WTC11 (cell line): ENCODE data around the gene SCML1. TPM values are rescaled to one million over a fixed set of nuclear protein-coding genes. Genes with fewer than 3 reads are reported as not detected.

Experiments used
- ATAC-seq: fragments of 200-7000 bp; cut with Tn5 transposase; 2 replicates; pipeline ENCODE4 v1.10.0; 2021; ENCODE audit warnings: mild to moderate bottlenecking, moderate library complexity
- CTCF ChIA-PET: fragments of 300-600 bp; sonication (Branson Sonifier 250); formaldehyde crosslinking; loops from one replicate; lab custom pipeline; 2021; ENCODE audit warnings: antibody characterized with exemption; lab: Charles Lee
- POLR2A ChIA-PET: fragments of 350-600 bp; sonication (Branson Sonifier 250); formaldehyde crosslinking; loops from one replicate; lab custom pipeline; 2021; ENCODE audit warnings: antibody characterized with exemption; lab: Charles Lee
- DNase-seq: peaks from one replicate; pipeline ENCODE4 v3.0.0; 2021; ENCODE audit warnings: low spot score
- H3K27ac Mint-ChIP-seq: 2 replicates; pipeline ENCODE4 v1.8.0; 2021; ENCODE audit warnings: mixed read lengths
- H3K27me3 Mint-ChIP-seq: 2 replicates; pipeline ENCODE4 v1.8.0; 2021; ENCODE audit warnings: low read depth, mild to moderate bottlenecking, moderate library complexity, mixed read lengths
- H3K36me3 Mint-ChIP-seq: 2 replicates; pipeline ENCODE4 v1.8.0; 2021; ENCODE audit warnings: mixed read lengths
- H3K4me1 Mint-ChIP-seq: 2 replicates; pipeline ENCODE4 v1.8.0; 2022; ENCODE audit warnings: mixed read lengths
- H3K4me3 Mint-ChIP-seq: 2 replicates; pipeline ENCODE4 v1.8.0; 2021; ENCODE audit warnings: mild to moderate bottlenecking, moderate library complexity, mixed read lengths
- H3K9me3 Mint-ChIP-seq: 2 replicates; pipeline ENCODE4 v1.8.0; 2021; ENCODE audit warnings: mixed read lengths
- ETV6 ChIP-seq: sonication (generic); formaldehyde crosslinking; IDR thresholded peaks from 2 replicates; pipeline ENCODE4 v1.8.1; 2022; ENCODE audit warnings: mild to moderate bottlenecking, missing genetic modification reagents
- FOXK1 ChIP-seq: sonication (generic); formaldehyde crosslinking; IDR thresholded peaks from 2 replicates; pipeline ENCODE4 v1.8.0; 2022; ENCODE audit warnings: mild to moderate bottlenecking, moderate library complexity, missing genetic modification reagents
- GTF2I ChIP-seq: fragments of 250-450 bp; sonication (Bioruptor Pico); conservative IDR thresholded peaks from 2 replicates; pipeline ENCODE4 v1.4.0; 2021; ENCODE audit warnings: mild to moderate bottlenecking
- NFATC4 ChIP-seq: fragments of 250-450 bp; sonication (Bioruptor Pico); IDR thresholded peaks from 2 replicates; pipeline ENCODE4 v1.9.0; 2021; ENCODE audit warnings: mild to moderate bottlenecking
- PRRX2 ChIP-seq: fragments of 250-450 bp; sonication (Bioruptor Pico); IDR thresholded peaks from 2 replicates; pipeline ENCODE4 v1.8.0; 2021; ENCODE audit warnings: mild to moderate bottlenecking
- SOX15 ChIP-seq: fragments of 250-450 bp; sonication (Bioruptor Pico); IDR thresholded peaks from 2 replicates; pipeline ENCODE4 v1.9.0; 2021; ENCODE audit warnings: mild to moderate bottlenecking
- TCF7 ChIP-seq: sonication (generic); formaldehyde crosslinking; IDR thresholded peaks from 2 replicates; pipeline ENCODE4 v1.8.0; 2022; ENCODE audit warnings: mild to moderate bottlenecking, low read depth, missing genetic modification reagents, moderate library complexity
- ZBTB21 ChIP-seq: sonication (generic); formaldehyde crosslinking; IDR thresholded peaks from 2 replicates; pipeline ENCODE4 v1.8.1; 2023; ENCODE audit warnings: mild to moderate bottlenecking, missing genetic modification reagents, borderline replicate concordance
- ZNF121 ChIP-seq: sonication (generic); formaldehyde crosslinking; IDR thresholded peaks from 2 replicates; pipeline ENCODE4 v1.8.0; 2023; ENCODE audit warnings: missing genetic modification reagents
- ZNF219 ChIP-seq: sonication (generic); formaldehyde crosslinking; IDR thresholded peaks from 2 replicates; pipeline ENCODE4 v1.8.0; 2023; ENCODE audit warnings: missing genetic modification reagents, mild to moderate bottlenecking, borderline replicate concordance
- ZNF232 ChIP-seq: sonication (generic); formaldehyde crosslinking; IDR thresholded peaks from 2 replicates; pipeline ENCODE4 v1.8.0; 2022; ENCODE audit warnings: mild to moderate bottlenecking, missing genetic modification reagents
- ZNF317 ChIP-seq: sonication (generic); formaldehyde crosslinking; IDR thresholded peaks from 2 replicates; pipeline ENCODE4 v1.8.1; 2023; ENCODE audit warnings: low read depth, mild to moderate bottlenecking, moderate library complexity, missing genetic modification reagents, borderline replicate concordance
- total RNA-seq: library from RNA; stranded (reverse); gene quantifications from 3 replicates; pipeline ENCODE4 v1.2.3, GENCODE V29; 2021
- TF ChIP-seq, protein P1 (sequence below): sonication (generic); formaldehyde crosslinking; IDR thresholded peaks from 2 replicates; pipeline ENCODE4 v1.8.1; 2023; ENCODE audit warnings: mild to moderate bottlenecking, moderate library complexity, missing genetic modification reagents
- TF ChIP-seq, protein P2 (sequence below): sonication (generic); formaldehyde crosslinking; IDR thresholded peaks from 2 replicates; pipeline ENCODE4 v1.8.1; 2023; ENCODE audit warnings: mild to moderate bottlenecking, missing genetic modification reagents
- TF ChIP-seq, protein P3 (sequence below): fragments of 250-450 bp; sonication (Bioruptor Pico); IDR thresholded peaks from 2 replicates; pipeline ENCODE4 v1.9.0; 2021; ENCODE audit warnings: mild to moderate bottlenecking
- TF ChIP-seq, protein P4 (sequence below): sonication (generic); formaldehyde crosslinking; IDR thresholded peaks from 2 replicates; pipeline ENCODE4 v1.8.0; 2023; ENCODE audit warnings: mild to moderate bottlenecking, missing genetic modification reagents

Gene SCML1
- total RNA-seq, 1 experiment from 2014 or later, result 2.3 TPM

DNA sequence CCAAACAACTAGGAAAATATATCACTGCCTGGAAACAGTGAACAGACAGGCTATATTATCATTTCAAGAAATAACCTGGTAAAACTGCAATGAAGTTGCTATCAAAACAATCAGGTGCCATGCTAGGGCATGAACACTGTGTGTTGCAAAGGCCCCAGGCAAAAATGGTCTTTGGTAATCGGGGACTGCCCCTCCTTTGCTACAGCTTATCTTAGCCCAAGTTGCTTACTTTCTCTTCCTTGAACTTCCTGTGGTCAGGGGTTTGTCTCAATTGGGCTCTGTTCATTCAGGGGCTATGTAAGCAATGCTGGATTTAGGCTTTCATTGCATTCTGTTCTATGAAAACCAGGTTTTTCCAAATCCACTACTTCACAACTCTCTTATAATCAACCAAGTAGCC is 30.4 kb downstream of the SCML1 start:
- H3K4me3 Mint-ChIP-seq, result no peak overlapping the region
- DNase-seq, result no peak
- no peaks in the 10 kb centered on the region for H3K9me3 Mint-ChIP-seq
- ATAC-seq, result no peak
- no peaks in the 10 kb centered on the region for H3K36me3 Mint-ChIP-seq
- no peak for TF ChIP-seq ZNF317 (CRISPR knock-in tag)
- CTCF ChIA-PET, result interaction anchor here (1.3 kb wide), 1 partner anchor 72 kb away, joined by 3 read pairs; no protein-coding TSS in a partner anchor
- H3K4me1 Mint-ChIP-seq, result no peaks in the 10 kb centered on the region
- POLR2A ChIA-PET, result no interaction called here
- no peak overlapping the region for H3K27ac Mint-ChIP-seq
- H3K27me3 Mint-ChIP-seq, result no peaks in the 10 kb centered on the region

DNA sequence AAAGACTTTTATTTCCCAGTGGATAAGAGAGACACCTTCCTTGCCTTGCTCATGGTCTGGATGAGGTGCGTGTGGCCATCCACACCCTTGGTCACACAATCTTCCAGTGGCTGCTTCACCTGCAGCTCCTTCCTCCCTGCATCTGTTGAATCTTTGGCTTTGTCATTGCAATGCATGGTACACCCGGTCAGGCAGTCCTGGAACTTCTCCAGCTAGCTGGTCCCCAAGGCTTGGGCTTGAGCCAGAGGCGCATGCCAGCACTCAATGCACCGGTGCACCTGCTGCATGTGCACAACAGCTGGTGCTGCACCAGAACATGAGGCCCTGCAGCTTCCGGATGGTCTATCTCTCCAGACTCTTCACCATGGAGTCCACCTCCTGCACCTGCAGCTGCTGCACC is 31.7 kb downstream of the SCML1 start:
- ChIA-PET POLR2A (no interaction called here), CTCF (no interaction called here)
- Mint-ChIP-seq H3K27me3 (no peaks in the 10 kb centered on the region), H3K36me3 (no peaks in the 10 kb centered on the region), H3K4me3 (no peak overlapping the region), H3K27ac (no peak overlapping the region), H3K9me3 (no peaks in the 10 kb centered on the region)
- no peak for DNase-seq
- no peak for ATAC-seq
- TF ChIP-seq ZBTB21 (CRISPR knock-in tag) (no peak), GTF2I (CRISPR knock-in tag) (no peak), PRRX2 (no peak)
- TF ChIP-seq, protein P1, sequence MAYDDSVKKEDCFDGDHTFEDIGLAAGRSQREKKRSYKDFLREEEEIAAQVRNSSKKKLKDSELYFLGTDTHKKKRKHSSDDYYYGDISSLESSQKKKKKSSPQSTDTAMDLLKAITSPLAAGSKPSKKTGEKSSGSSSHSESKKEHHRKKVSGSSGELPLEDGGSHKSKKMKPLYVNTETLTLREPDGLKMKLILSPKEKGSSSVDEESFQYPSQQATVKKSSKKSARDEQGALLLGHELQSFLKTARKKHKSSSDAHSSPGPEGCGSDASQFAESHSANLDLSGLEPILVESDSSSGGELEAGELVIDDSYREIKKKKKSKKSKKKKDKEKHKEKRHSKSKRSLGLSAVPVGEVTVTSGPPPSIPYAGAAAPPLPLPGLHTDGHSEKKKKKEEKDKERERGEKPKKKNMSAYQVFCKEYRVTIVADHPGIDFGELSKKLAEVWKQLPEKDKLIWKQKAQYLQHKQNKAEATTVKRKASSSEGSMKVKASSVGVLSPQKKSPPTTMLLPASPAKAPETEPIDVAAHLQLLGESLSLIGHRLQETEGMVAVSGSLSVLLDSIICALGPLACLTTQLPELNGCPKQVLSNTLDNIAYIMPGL (CRISPR knock-in tag), result no peak
- TF ChIP-seq, all 79 proteins: peak for 0
- H3K4me1 Mint-ChIP-seq, result no peaks in the 10 kb centered on the region

DNA sequence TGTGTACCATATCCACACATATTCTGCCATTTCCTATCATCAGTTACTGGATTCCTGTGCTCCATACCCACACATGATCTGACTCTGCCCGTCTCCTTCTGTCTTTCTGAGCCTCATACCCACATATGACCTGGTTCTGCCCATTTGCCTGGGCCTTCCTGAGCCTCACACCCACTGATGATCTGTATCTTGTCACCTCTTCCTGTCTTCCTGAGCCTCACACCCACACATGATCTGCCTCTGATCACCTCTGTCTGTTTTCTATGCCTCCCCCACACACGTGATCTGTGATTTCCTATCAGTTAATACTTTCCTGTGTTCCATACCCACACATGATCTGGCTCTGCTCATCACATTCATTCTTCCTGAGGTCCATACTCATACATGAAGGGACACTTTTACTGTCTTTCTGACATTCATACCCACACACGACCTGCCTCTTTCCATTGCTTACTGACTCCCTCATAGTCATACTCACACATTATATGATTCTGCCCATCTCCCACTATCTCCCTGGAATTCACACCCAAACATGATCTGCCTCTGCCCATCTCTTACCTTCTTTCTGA is 32.5 kb downstream of the SCML1 start:
- Mint-ChIP-seq H3K27me3 (no peaks in the 10 kb centered on the region), H3K9me3 (no peaks in the 10 kb centered on the region), H3K36me3 (no peaks in the 10 kb centered on the region), H3K27ac (no peak overlapping the region), H3K4me1 (no peaks in the 10 kb centered on the region), H3K4me3 (no peak overlapping the region)
- ATAC-seq, result no peak
- TF ChIP-seq TCF7 (CRISPR knock-in tag) (no peak), ZNF219 (CRISPR knock-in tag) (no peak), ZNF121 (CRISPR knock-in tag) (no peak), ETV6 (no peak), NFATC4 (CRISPR knock-in tag) (no peak), FOXK1 (no peak), ZNF232 (CRISPR knock-in tag) (no peak), SOX15 (CRISPR knock-in tag) (no peak)
- TF ChIP-seq, protein P2, sequence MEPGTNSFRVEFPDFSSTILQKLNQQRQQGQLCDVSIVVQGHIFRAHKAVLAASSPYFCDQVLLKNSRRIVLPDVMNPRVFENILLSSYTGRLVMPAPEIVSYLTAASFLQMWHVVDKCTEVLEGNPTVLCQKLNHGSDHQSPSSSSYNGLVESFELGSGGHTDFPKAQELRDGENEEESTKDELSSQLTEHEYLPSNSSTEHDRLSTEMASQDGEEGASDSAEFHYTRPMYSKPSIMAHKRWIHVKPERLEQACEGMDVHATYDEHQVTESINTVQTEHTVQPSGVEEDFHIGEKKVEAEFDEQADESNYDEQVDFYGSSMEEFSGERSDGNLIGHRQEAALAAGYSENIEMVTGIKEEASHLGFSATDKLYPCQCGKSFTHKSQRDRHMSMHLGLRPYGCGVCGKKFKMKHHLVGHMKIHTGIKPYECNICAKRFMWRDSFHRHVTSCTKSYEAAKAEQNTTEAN (CRISPR knock-in tag), result no peak
- TF ChIP-seq, protein P3, sequence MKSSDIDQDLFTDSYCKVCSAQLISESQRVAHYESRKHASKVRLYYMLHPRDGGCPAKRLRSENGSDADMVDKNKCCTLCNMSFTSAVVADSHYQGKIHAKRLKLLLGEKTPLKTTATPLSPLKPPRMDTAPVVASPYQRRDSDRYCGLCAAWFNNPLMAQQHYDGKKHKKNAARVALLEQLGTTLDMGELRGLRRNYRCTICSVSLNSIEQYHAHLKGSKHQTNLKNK (CRISPR knock-in tag), result no peak
- TF ChIP-seq, protein P4, sequence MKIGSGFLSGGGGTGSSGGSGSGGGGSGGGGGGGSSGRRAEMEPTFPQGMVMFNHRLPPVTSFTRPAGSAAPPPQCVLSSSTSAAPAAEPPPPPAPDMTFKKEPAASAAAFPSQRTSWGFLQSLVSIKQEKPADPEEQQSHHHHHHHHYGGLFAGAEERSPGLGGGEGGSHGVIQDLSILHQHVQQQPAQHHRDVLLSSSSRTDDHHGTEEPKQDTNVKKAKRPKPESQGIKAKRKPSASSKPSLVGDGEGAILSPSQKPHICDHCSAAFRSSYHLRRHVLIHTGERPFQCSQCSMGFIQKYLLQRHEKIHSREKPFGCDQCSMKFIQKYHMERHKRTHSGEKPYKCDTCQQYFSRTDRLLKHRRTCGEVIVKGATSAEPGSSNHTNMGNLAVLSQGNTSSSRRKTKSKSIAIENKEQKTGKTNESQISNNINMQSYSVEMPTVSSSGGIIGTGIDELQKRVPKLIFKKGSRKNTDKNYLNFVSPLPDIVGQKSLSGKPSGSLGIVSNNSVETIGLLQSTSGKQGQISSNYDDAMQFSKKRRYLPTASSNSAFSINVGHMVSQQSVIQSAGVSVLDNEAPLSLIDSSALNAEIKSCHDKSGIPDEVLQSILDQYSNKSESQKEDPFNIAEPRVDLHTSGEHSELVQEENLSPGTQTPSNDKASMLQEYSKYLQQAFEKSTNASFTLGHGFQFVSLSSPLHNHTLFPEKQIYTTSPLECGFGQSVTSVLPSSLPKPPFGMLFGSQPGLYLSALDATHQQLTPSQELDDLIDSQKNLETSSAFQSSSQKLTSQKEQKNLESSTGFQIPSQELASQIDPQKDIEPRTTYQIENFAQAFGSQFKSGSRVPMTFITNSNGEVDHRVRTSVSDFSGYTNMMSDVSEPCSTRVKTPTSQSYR (CRISPR knock-in tag), result no peak
- CTCF ChIA-PET, result no interaction called here
- DNase-seq, result no peak
- POLR2A ChIA-PET, result no interaction called here
